ENCODE measurements around the gene MRPS25.
"Not testable (repeated sequence)": the region's sequence is repeated elsewhere in the genome, so short reads cannot be mapped to it uniquely, and the experiment has no call there.

Gene MRPS25

DNA sequence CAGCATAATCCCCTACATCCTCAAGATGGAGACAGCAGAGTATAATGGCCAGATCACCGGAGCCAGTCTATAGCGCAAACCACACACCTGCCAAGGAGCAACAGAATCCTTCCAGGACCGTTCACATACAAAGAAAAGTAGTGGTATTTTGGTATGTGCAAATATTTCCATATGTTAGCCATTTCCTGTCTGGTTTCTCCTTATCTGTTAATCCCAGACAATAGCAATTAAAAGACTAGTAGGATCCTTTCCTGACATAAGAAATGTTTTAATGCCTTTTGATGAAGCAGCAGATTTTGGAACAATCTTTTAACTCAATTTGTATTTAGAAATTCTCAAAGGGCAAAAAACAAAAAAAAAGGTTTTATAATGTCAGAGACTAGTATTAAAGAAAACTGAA is 22.2 kb downstream of the MRPS25 start:
- no peak for DNase-seq

- DNase-seq: no peak
These were observed 23.2 kb downstream of the MRPS25 start for GRCh38 chr3:15041950-15042349.

DNA sequence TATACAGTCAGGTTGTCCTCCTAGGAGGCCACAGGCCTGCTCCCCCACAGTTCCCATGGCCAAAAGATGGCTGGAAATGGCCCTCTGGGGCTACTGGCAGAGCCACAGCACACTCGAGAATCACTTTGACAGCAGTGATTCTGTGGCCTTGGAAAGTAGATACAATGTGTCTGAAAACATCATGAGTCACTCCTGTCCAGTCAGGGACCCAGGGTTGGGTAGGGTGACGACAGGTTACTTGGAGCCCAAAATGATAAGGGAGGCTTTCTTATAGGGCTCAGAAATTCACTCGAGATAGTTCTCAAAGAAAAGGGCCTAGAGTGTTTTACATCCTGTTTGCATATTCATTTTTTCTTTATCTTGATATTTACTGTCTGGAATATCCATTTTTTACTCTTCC is 24.3 kb downstream of the MRPS25 start:
- no peak for DNase-seq

DNA sequence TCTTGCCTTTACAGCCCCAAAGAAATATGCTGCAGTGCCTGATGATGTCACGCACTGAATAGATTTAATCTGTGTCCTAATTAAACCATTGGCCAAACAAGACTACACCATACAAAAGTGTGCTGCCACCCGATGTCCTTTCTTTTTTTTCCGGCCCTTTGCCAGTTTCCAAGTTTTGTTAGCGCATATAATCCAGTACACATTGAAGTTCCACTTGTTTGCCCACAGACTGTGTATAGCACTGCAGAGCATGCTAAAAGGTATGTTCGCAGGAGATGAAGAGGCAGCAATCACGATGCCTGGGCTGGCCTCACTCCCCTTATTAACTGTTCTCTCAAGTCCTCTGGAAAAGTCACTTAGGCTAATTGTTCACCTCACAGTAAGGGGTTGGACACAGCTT is 26.8 kb downstream of the MRPS25 start:
- no peak for DNase-seq

GRCh38 chr3:15033103-15033502 is 32.0 kb downstream of the MRPS25 start:
- no peak for DNase-seq

GRCh38 chr3:15032650-15033049 is 32.5 kb downstream of the MRPS25 start:
- no peak for DNase-seq

DNA sequence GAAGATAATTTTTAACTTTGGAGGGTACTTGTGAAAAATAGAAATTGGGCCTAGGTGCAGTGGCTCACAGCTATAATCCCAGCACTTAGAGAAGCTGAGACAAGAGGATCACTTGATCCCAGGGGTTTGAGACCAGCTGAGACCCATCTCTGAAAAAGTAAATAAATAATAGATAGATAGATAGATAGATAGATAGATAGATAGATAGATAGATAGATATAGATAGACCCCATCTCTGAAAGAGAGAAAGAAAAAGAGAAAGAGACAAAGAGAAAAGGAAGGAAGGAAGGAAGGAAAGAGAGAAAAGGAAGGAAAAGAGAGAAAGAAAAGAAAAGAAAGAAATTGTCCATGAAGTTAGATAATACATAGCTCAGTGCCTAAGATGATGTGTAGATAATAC is 35.5 kb downstream of the MRPS25 start:
- no peak for DNase-seq

DNA sequence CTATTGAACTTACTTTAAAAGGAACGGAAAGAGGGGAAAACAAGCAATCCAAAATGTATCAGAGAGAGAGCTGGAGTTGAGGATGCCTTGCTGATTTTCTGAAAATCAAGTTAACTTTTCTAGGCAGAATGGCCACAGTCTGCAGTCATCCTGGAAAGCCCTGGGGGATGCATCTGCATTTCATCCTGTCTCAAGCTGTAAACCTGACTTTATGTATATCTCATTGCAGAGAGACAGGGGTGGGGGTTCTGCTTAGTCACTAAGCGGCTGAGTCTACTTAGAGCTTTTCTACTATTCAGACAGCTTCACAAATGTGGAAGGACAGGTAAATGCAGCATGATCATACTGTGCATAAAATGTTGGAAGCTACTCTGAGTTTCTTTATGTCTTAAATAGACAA is 41.4 kb downstream of the MRPS25 start:
- no peak for DNase-seq

DNA sequence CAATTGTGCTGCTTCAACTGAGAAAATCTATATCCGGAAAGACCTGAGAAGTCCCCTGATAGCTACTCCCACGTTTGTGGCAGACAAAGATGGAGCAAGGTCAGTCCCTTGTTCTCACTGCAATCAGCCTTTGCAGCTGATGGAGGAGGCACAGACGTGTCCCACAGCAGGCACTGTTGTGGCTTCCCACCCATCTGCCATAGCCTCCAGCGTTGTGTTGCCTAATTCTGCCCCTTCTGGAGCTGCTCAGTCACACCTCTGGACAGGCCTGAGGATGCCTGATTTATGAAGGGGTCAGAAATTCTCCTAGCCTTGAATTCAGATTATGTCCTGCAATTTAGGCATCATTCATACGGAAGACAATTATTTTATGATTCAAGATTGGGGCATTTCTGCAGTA is 41.9 kb downstream of the MRPS25 start:
- DNase-seq: no peak

- DNase-seq: no peak
These were observed 47.9 kb downstream of the MRPS25 start for GRCh38 chr3:15017191-15017590.

DNA sequence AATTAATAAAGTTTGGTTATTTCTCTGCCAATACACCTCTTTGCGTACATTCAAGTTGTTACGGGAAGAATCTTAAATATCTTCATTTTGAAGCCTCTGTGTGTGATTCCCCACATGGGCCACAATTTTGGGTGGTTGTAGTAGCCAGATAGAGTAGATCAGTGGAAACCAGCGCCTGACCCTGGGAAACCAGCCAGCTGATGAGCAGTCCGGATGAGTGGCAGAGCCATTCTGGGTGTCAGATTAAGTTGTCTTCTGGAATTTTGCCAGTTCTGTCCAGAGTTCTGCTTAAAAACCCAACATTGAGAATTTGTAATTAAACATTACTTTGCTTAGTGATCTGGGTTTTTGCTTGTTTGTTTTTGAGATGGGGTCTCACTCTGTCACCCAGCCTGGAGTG is 49.7 kb downstream of the MRPS25 start:
- DNase-seq: no peak

DNA sequence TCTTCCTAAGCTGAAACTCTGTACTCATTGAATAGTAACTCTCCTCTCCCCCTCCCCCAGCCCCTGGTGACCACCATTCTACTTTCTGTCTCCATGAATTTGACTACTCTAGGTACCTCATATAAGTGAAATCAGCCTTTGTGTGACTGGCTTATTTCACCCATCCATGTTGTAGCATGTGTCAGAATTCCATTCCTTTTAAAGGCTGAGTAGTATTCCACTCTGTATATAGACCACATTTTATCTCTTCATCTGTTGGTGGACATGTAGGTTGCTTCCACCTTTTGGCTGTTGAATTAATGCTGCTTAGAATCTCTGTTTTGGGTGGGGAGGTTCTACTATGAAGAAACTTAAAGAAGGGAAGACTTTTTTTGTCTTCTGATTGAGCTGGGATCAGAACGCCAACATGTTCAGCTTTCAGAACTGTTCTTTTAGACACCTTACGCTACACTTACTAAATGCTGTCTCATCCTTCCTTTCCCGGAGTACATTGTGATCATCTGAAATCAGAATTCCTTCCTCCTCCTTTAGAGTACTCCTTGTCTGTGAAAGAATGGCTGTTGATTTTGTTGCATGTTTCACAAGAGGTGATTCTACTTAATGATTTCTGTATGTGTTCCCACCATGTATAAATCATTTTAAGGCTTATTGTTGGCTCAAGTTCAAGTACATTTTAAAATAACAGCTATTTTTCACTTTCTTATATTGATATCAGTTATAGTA is 50.3 kb downstream of the MRPS25 start:
- no peak for DNase-seq

DNA sequence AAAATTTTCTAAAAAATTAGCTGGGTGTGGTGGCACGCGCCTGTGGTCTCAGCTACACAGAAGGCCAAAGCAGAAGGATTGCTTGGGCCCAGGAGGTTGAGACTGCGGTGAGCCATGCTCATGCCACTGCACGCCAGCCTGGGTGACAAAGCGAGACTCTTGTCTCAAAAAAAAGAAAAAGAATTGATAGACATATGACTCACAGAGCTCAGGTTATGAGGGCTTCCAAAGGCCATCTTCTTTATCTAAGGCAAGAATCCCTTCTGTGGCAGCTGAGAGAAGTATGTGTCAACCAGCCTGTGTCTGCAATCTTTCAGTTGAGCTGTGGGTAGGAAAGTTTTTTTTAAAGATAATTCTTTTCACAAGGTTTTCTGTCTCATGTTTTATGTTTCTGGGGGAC is 53.9 kb downstream of the MRPS25 start:
- DNase-seq: no peak

- no peak for DNase-seq
These were observed 54.5 kb downstream of the MRPS25 start for GRCh38 chr3:15010664-15011063.

DNA sequence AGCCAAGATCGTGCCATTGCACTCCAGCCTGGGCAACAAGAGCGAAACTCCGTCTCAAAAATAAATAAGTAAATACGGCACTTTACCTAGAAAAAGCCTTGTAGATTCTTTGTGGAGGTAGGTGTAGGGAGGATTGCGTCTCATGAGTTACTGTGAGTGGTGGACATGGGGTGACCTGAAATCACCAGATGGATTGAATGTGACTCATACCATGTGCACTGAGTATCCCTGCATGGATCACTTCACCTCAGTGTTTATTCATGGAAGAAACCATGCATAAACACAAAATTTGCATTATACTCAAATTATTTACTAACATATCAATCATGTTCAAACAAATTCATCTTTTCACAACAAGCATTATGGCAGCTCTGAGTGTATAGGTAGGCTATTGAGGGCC is 55.9 kb downstream of the MRPS25 start:
- DNase-seq: no peak

DNA sequence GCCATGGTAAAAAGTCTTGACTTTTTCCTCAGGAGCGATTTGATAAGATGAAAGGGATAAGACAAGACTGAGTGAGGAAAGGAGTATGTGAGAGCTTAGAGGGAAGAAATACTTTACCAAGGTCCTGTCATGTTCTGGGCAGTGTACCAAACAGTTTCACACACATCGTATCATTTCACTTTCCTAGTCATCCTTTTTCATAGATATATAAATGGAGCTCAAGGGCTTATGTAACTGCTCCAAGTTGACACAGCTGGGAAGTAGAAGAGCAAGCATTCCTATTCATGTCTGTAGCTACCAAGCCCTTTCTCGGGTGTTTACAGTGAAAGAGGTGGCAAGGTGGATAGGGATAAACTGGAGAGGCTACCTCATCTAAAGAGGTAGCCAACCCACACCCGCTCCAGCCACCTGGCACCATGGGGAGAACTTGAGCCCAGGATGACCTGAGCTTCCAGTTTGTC is 57.4 kb downstream of the MRPS25 start:
- no peak for DNase-seq

GRCh38 chr3:14999182-14999581 is 65.9 kb downstream of the MRPS25 start:
- not testable (repeated sequence) for DNase-seq

Measured in inflammatory macrophage (primary cell).